GM23338 (cell line): Measurements from ENCODE around the gene DDX31. TPM values are rescaled to one million over a fixed set of nuclear protein-coding genes. Genes with fewer than 3 reads are reported as not detected.

Source experiments
- ATAC-seq: fragments of 200-7000 bp; cut with Tn5 transposase; 3 replicates; pipeline ENCODE4 v1.9.1; 2020
- DNase-seq: peaks from one replicate; pipeline ENCODE4 v3.0.0-alpha.2; 2015; ENCODE audit warnings: low spot score
- H2AFZ ChIP-seq: fragments of 200-600 bp; sonication (generic); 2 replicates; pipeline ENCODE4 v1.8.0; 2016; ENCODE audit warnings: antibody characterized with exemption, mild to moderate bottlenecking, moderate library complexity
- H3F3A ChIP-seq: fragments of 200-600 bp; sonication (generic); replicated peaks from 2 replicates; pipeline ENCODE4 v1.8.0; 2017; ENCODE audit warnings: antibody characterized with exemption, mixed run types, low read depth
- H3K27ac ChIP-seq: fragments of 200-600 bp; sonication (generic); 2 replicates; pipeline ENCODE4 v1.6.1; 2016; ENCODE audit warnings: low read depth
- H3K27me3 ChIP-seq: fragments of 200-600 bp; sonication (generic); 2 replicates; pipeline ENCODE4 v1.8.0; 2016; ENCODE audit warnings: mild to moderate bottlenecking, mixed run types, moderate library complexity; ENCODE audit not compliant: insufficient read depth
- H3K36me3 ChIP-seq: fragments of 200-600 bp; sonication (generic); 2 replicates; pipeline ENCODE4 v1.8.0; 2016; ENCODE audit warnings: mild to moderate bottlenecking; ENCODE audit not compliant: insufficient read depth
- H3K4me1 ChIP-seq: fragments of 200-600 bp; sonication (generic); 2 replicates; pipeline ENCODE4 v1.8.0; 2016; ENCODE audit warnings: mild to moderate bottlenecking, moderate library complexity; ENCODE audit not compliant: insufficient read depth
- H3K4me2 ChIP-seq: fragments of 200-600 bp; sonication (generic); 2 replicates; pipeline ENCODE4 v1.7.1; 2017; ENCODE audit warnings: mixed run types
- H3K4me3 ChIP-seq: fragments of 200-600 bp; sonication (generic); 2 replicates; pipeline ENCODE4 v1.6.1; 2016; ENCODE audit warnings: mixed run types
- H3K79me2 ChIP-seq: fragments of 200-600 bp; sonication (generic); replicated peaks from 2 replicates; pipeline ENCODE4 v1.8.0; 2017; ENCODE audit warnings: mild to moderate bottlenecking; ENCODE audit not compliant: insufficient read depth
- H3K9me2 ChIP-seq: fragments of 200-600 bp; sonication (generic); 2 replicates; pipeline ENCODE4 v1.8.0; 2017; ENCODE audit not compliant: insufficient read depth
- H4K20me1 ChIP-seq: fragments of 200-600 bp; sonication (generic); replicated peaks from 2 replicates; pipeline ENCODE4 v1.8.0; 2017; ENCODE audit warnings: mild to moderate bottlenecking; ENCODE audit not compliant: insufficient read depth
- H3K27ac Mint-ChIP-seq: 2 replicates; pipeline ENCODE4 v1.8.0; 2020; ENCODE audit warnings: inconsistent platforms, mild to moderate bottlenecking, moderate library complexity, mixed read lengths
- H3K27me3 Mint-ChIP-seq: 3 replicates; pipeline ENCODE4 v1.8.0; 2022; ENCODE audit warnings: low read depth, mild to moderate bottlenecking, moderate library complexity, mixed read lengths, inconsistent platforms; ENCODE audit not compliant: insufficient read depth, poor library complexity
- H3K36me3 Mint-ChIP-seq: 3 replicates; pipeline ENCODE4 v1.8.0; 2021; ENCODE audit warnings: low read depth, mild to moderate bottlenecking, inconsistent platforms, moderate library complexity, mixed read lengths
- H3K4me1 Mint-ChIP-seq: 3 replicates; pipeline ENCODE4 v1.8.0; 2020; ENCODE audit warnings: mild to moderate bottlenecking, inconsistent platforms, mixed read lengths
- H3K4me3 Mint-ChIP-seq: 3 replicates; pipeline ENCODE4 v1.8.0; 2021; ENCODE audit warnings: moderate library complexity, mild to moderate bottlenecking, inconsistent platforms, mixed read lengths
- H3K9me3 Mint-ChIP-seq: 3 replicates; pipeline ENCODE4 v1.8.0; 2020; ENCODE audit warnings: moderate library complexity, mild to moderate bottlenecking, inconsistent platforms, mixed read lengths
- EZH2 ChIP-seq: fragments of 200-600 bp; sonication (generic); IDR thresholded peaks from one replicate; pipeline ENCODE4 v1.8.0; 2017; ENCODE audit warnings: antibody characterized with exemption, mild to moderate bottlenecking, low read depth; ENCODE audit not compliant: unreplicated experiment
- NANOG ChIP-seq: IDR thresholded peaks from 2 replicates; pipeline ENCODE4 v1.6.1; 2016; ENCODE audit warnings: antibody characterized with exemption, borderline replicate concordance
- POLR2AphosphoS5 ChIP-seq: IDR thresholded peaks from 2 replicates; pipeline ENCODE4 v1.6.1; 2016; ENCODE audit warnings: antibody characterized with exemption, low read depth
- REST ChIP-seq: IDR thresholded peaks from one replicate; pipeline ENCODE4 v1.6.1; 2018; ENCODE audit warnings: antibody characterized with exemption; ENCODE audit not compliant: unreplicated experiment
- ZNF114 ChIP-seq: fragments of 250-450 bp; sonication (Bioruptor Pico); IDR thresholded peaks from 2 replicates; pipeline ENCODE4 v1.5.0; 2020; ENCODE audit warnings: mild to moderate bottlenecking, moderate library complexity
- ZNF462 ChIP-seq: fragments of 250-450 bp; sonication (Bioruptor Pico); IDR thresholded peaks from 2 replicates; pipeline ENCODE4 v1.5.0; 2020; ENCODE audit warnings: mild to moderate bottlenecking, moderate library complexity
- polyA plus RNA-seq: library from polyadenylated mRNA; unstranded; fragments of >200 nt; fragmentation: Nextera tagmentation; extraction: Ambion mirVana; gene quantifications from 2 replicates; pipeline ENCODE4 v1.2.1, GENCODE V29; 2016
- total RNA-seq: library from RNA; depleted of rRNA; stranded (reverse); fragments of >200 nt; shearing (Covaris generic); gene quantifications from 2 replicates; pipeline ENCODE4 v1.2.3, GENCODE V29; 2014

Gene DDX31
- total and polyA plus RNA-seq, 2 experiments from 2014 or later: 14.8 to 23.5 TPM

DNA sequence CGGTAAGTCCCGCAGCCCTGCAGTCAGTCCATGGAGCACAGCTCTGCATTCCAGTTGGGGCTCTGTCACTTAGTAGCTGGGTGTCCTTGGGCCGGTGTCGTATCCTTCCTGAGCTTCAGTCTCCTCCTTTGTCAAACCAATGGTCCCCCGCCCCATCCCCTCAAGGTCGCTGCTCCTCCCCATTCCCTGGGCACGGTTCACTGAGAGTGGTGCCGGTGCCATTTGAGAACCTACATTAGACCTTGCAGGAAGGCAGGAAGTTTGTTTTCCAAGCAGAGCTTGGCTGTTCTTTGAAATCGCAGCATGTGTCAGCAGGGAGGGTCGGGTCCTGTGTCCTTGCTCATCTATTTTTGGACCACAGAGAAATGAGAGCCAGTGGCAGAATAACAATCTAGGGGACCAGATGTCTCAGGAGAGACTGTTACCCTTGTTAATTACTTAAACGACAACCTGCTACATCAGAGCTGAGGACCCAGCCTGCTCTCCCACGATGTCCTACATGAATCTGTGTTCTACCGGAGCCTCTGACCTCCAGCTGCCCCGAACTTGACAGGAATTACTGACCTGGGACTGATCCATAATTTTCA is 109.1 kb downstream of the DDX31 start (continued):
- TF ChIP-seq ZNF462 (CRISPR knock-in tag) (no peak), REST (no peak), NANOG (no peak)

- H3K27ac Mint-ChIP-seq: no peak overlapping the region
- TF ChIP-seq POLR2AphosphoS5 (no peak), EZH2 (no peak), ZNF114 (CRISPR knock-in tag) (no peak)
Observed at GRCh38 chr9:132559711-132560110, 110.1 kb downstream of the DDX31 start.

More at GRCh38 chr9:132559711-132560110, 110.1 kb downstream of the DDX31 start:
- Histone ChIP-seq H3K79me2 (no peaks in the 10 kb centered on the region), H3K27me3 (no peaks in the 10 kb centered on the region), H4K20me1 (no peaks in the 10 kb centered on the region), H3K27ac (no peak overlapping the region), H3K4me2 (no peak overlapping the region), H2AFZ (no peak overlapping the region), H3F3A (no peaks in the 10 kb centered on the region), H3K9me2 (no peaks in the 10 kb centered on the region), H3K4me1 (peaks cover 9% of the 10 kb centered on the region; the same call in 1 of the 2 replicates), H3K4me3 (no peak overlapping the region), H3K36me3 (no peaks in the 10 kb centered on the region)
- DNase-seq: no peak
- no peak for ATAC-seq
- Mint-ChIP-seq H3K36me3 (peaks cover 5% of the 10 kb centered on the region), H3K27me3 (peaks cover 3% of the 10 kb centered on the region), H3K9me3 (peaks cover 12% of the 10 kb centered on the region), H3K4me1 (peaks cover 17% of the 10 kb centered on the region), H3K4me3 (no peak overlapping the region)
